Measurements from ENCODE around the gene SMIM11. TPM values are rescaled to one million over a fixed set of nuclear protein-coding genes. Genes with fewer than 3 reads are reported as not detected.
"Not testable (repeated sequence)": the region's sequence is repeated elsewhere in the genome, so short reads cannot be mapped to it uniquely, and the experiment has no call there.

The SMIM11 gene, protein sequence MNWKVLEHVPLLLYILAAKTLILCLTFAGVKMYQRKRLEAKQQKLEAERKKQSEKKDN
- total RNA-seq = 28.2 and 29.0 TPM in 2 replicates

GRCh38 chr21:34374940-34375618 lies at the start of gene SMIM11:
TSS of gene SMIM11 (plus strand) at chr21:34375507. CDS start at chr21:34379505, 3,998 bp downstream.
- H3K9me3 Mint-ChIP-seq; H3K4me3 Mint-ChIP-seq (ENCODE audit: low read depth); H3K36me3 Mint-ChIP-seq (ENCODE audit: low read depth); H3K27ac Mint-ChIP-seq; H3K27me3 Mint-ChIP-seq (ENCODE audit: low read depth); DNase-seq (ENCODE audit: low spot score); intact Hi-C loops (cut with micrococcal nuclease); H3K4me1 Mint-ChIP-seq (ENCODE audit: low read depth): not testable (repeated sequence)

DNA sequence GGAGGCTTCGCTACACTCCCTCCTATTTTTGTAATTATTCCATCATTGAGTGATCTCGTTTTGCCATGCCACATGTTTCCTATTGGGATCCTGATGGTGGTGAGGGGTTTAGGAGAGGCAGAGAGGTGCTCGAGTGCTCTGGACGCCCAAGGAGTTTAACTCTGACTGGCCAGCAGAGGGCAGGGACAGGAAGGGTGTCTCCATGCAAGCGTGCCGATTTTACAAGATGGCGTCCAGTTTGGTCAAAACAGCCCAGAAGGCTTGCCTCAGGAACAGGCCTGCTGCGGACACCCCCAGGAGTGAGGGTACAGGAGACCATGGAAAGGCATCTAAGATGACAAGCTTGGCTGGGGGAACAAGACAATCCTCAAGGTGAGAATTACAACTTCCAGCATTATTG lies 45.3 kb upstream of the SMIM11 start:
- no peak overlapping the region for H3K4me3 Mint-ChIP-seq (ENCODE audit: low read depth)
- no peak for DNase-seq (ENCODE audit: low spot score)
- H3K27me3 Mint-ChIP-seq (ENCODE audit: low read depth) = peaks cover 3% of the 10 kb centered on the region
- H3K27ac Mint-ChIP-seq = no peak overlapping the region
- H3K4me1 Mint-ChIP-seq (ENCODE audit: low read depth) = no peaks in the 10 kb centered on the region
- no peaks in the 10 kb centered on the region for H3K9me3 Mint-ChIP-seq
- intact Hi-C loops (cut with micrococcal nuclease) = no loop called here
- no peaks in the 10 kb centered on the region for H3K36me3 Mint-ChIP-seq (ENCODE audit: low read depth)

DNA sequence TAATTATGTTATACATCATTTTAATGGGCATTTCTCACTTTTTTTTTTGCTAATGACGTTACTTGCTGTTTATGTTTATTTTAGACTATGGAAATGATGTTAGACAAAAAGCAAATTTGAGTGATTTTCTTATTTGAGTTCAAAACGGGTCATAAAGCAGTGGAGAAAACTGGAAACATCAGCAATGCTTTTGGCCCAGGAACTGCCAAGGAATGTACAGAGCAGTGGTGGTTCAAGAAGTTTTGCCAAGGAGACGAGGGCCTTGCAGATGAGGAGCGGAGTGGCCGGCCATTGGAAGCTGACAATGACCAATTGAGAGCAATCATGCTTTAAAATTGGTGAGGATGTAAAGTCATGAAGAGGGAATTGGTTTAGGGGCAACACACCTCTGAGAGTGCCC lies 43.6 kb upstream of the SMIM11 start:
- H3K4me1 Mint-ChIP-seq (ENCODE audit: low read depth) = no peaks in the 10 kb centered on the region
- H3K27me3 Mint-ChIP-seq (ENCODE audit: low read depth) = peaks cover 3% of the 10 kb centered on the region
- no peak overlapping the region for H3K27ac Mint-ChIP-seq
- no peak overlapping the region for H3K4me3 Mint-ChIP-seq (ENCODE audit: low read depth)
- no peaks in the 10 kb centered on the region for H3K36me3 Mint-ChIP-seq (ENCODE audit: low read depth)
- intact Hi-C loops (cut with micrococcal nuclease) = no loop called here
- no peak for DNase-seq (ENCODE audit: low spot score)
- no peaks in the 10 kb centered on the region for H3K9me3 Mint-ChIP-seq

DNA sequence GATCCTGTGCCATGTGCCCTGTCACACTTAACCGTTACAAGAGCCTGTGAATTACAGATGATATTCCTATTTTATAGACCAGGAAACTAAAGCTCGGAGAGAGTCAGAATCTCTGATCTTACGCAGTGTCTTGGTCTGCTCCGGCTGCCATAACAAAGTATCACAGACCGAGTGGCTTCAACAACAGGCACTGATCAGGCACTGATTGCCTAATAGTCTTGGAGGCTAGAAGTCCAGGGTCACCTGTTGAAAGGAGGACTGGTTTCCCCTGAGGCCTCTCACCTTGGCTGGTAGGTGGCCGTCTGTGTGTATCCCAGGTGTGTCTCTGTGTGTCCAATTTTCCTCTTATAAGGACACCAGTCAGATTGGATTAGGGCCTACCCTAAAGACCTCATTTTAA lies 43.0 kb upstream of the SMIM11 start:
- intact Hi-C loops (cut with micrococcal nuclease) = no loop called here
- peaks cover 3% of the 10 kb centered on the region for H3K27me3 Mint-ChIP-seq (ENCODE audit: low read depth)
- H3K36me3 Mint-ChIP-seq (ENCODE audit: low read depth) = no peaks in the 10 kb centered on the region
- no peak overlapping the region for H3K4me3 Mint-ChIP-seq (ENCODE audit: low read depth)
- no peak for DNase-seq (ENCODE audit: low spot score)
- no peak overlapping the region for H3K27ac Mint-ChIP-seq
- H3K4me1 Mint-ChIP-seq (ENCODE audit: low read depth) = no peaks in the 10 kb centered on the region
- H3K9me3 Mint-ChIP-seq = no peaks in the 10 kb centered on the region

DNA sequence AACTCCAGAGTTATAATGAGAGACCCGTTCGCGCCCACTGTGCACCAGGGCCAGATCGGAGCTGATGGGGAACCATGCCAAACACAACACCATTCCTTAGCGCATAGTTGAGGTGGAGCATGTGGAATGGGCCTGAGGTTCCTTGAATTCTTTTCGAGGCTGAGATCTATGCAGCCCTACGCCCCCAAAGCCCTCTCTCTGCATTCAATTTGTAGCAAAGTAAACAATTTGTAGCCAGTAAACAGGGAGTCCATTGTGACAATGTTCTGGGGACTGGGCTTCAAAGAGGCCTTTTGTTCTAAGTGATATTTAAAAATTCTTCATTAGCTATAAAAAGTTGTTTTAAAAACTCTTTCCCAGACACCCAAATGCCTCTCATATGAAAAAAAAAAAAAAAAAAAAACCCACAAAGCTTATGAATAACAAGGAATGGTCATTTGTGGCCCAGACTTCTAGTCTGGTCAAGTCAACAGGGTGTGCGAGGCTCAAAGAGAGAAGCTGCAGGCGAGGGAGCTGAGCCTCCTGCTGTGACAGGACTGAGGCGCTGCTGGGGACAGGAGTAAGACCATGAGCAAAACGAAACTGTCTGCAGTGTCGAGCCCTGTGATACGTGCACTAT lies 42.1 kb upstream of the SMIM11 start:
- Mint-ChIP-seq H3K27me3 (ENCODE audit: low read depth) (no peaks in the 10 kb centered on the region), H3K9me3 (no peaks in the 10 kb centered on the region), H3K4me1 (ENCODE audit: low read depth) (peaks cover 6% of the 10 kb centered on the region), H3K27ac (no peak overlapping the region), H3K36me3 (ENCODE audit: low read depth) (no peaks in the 10 kb centered on the region), H3K4me3 (ENCODE audit: low read depth) (no peak overlapping the region)
- intact Hi-C loops (cut with micrococcal nuclease) = no loop called here
- no peak for DNase-seq (ENCODE audit: low spot score)

DNA sequence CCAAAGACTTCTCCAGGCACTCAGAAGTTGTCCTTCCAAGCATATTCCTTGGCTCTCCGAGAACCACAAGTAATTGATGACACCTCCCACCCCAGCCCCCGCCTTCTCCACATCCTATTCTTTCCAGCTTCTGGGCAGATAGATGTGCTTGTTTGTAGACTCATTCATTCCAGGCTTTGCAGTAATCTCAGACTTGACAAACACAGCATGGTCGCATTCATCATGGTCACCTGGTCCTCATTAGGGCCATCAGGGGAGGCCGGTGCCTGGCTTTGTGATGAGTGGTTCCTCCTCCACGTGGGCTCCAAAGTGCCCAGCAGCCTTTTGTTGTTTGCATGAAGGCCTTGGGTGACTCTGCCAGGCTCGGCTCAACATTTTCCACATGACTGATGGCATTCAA lies 40.0 kb upstream of the SMIM11 start:
- no peak overlapping the region for H3K4me3 Mint-ChIP-seq (ENCODE audit: low read depth)
- peaks cover 12% of the 10 kb centered on the region for H3K4me1 Mint-ChIP-seq (ENCODE audit: low read depth)
- H3K27me3 Mint-ChIP-seq (ENCODE audit: low read depth) = peaks cover 2% of the 10 kb centered on the region
- intact Hi-C loops (cut with micrococcal nuclease) = no loop called here
- DNase-seq (ENCODE audit: low spot score) = no peak
- H3K27ac Mint-ChIP-seq = no peak overlapping the region
- H3K9me3 Mint-ChIP-seq = no peaks in the 10 kb centered on the region
- no peaks in the 10 kb centered on the region for H3K36me3 Mint-ChIP-seq (ENCODE audit: low read depth)

DNA sequence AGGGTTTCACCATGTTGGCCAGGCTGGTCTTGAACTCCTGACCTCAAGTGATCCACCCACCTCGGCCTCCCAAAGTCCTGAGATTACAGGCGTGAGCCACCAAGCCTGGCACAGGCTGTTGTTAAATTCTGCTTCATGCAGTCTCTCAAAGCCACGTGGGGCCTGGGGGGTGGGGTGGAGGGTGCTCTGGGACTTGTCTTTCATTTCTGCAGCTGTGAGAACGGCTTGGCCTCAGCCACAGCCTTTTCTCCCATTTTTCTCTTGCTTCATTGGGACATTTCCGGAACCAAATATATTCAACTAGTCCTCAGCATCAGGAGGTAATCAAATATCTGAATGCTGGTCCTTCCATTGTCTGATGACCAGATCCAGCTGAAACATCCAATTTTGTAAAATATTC lies 39.1 kb upstream of the SMIM11 start:
- intact Hi-C loops (cut with micrococcal nuclease) = no loop called here
- Mint-ChIP-seq H3K9me3 (no peaks in the 10 kb centered on the region), H3K36me3 (ENCODE audit: low read depth) (no peaks in the 10 kb centered on the region), H3K4me1 (ENCODE audit: low read depth) (peaks cover 16% of the 10 kb centered on the region), H3K27me3 (ENCODE audit: low read depth) (peaks cover 2% of the 10 kb centered on the region), H3K4me3 (ENCODE audit: low read depth) (no peak overlapping the region), H3K27ac (no peak overlapping the region)
- DNase-seq (ENCODE audit: low spot score) = no peak

GRCh38 chr21:34336756-34337391 lies 38.4 kb upstream of the SMIM11 start:
- Mint-ChIP-seq H3K27me3 (ENCODE audit: low read depth) (peaks cover 2% of the 10 kb centered on the region), H3K9me3 (no peaks in the 10 kb centered on the region), H3K4me1 (ENCODE audit: low read depth) (peaks cover 16% of the 10 kb centered on the region), H3K27ac (no peak overlapping the region), H3K4me3 (ENCODE audit: low read depth) (no peak overlapping the region), H3K36me3 (ENCODE audit: low read depth) (no peaks in the 10 kb centered on the region)
- intact Hi-C loops (cut with micrococcal nuclease) = no loop called here
- DNase-seq (ENCODE audit: low spot score) = no peak

DNA sequence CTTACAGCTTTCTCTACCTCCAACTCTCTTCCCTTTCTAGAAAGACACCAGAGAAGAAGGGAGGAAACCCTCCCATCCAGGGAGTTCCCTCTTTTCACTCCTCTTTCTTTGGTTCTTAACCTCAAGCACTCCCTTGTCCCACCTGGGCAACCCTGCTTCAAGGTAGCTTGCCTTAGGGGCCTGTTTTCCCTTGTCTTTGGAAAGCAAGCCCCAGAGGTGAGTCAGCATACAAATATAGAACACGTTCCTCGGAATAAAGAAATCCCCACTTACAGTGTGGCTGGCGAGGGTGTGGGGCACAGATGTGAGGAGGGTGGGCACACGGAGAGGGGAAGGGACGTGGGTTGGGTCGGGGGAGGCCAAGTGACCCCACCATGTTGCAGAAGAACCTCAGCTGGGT lies 37.6 kb upstream of the SMIM11 start:
- intact Hi-C loops (cut with micrococcal nuclease) = no loop called here
- H3K27me3 Mint-ChIP-seq (ENCODE audit: low read depth) = peaks cover 2% of the 10 kb centered on the region
- DNase-seq (ENCODE audit: low spot score) = no peak
- peaks cover 16% of the 10 kb centered on the region for H3K4me1 Mint-ChIP-seq (ENCODE audit: low read depth)
- no peak overlapping the region for H3K4me3 Mint-ChIP-seq (ENCODE audit: low read depth)
- no peaks in the 10 kb centered on the region for H3K36me3 Mint-ChIP-seq (ENCODE audit: low read depth)
- H3K27ac Mint-ChIP-seq = no peak overlapping the region
- no peaks in the 10 kb centered on the region for H3K9me3 Mint-ChIP-seq

DNA sequence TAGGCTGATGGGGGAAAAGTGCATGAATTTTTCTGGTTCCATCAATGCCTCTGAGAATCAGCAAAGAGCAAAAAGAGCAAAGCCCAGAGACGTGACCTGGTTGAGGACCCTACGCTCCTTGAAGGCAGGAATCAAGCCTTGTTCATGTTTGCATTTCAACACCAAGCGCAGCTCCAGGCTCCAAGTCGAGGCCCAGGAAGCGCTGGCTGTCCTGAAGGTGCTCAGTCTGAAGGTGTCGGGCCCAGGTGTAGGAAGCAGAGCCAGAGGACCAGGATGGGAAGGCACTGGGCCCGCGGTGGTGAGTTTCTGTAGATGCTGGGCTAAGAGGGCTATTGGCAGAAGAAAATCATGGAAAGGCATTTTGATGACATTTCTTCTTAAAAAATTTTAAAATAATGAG lies 37.1 kb upstream of the SMIM11 start:
- Mint-ChIP-seq H3K9me3 (no peaks in the 10 kb centered on the region), H3K4me1 (ENCODE audit: low read depth) (peaks cover 16% of the 10 kb centered on the region), H3K4me3 (ENCODE audit: low read depth) (no peak overlapping the region), H3K36me3 (ENCODE audit: low read depth) (no peaks in the 10 kb centered on the region), H3K27me3 (ENCODE audit: low read depth) (peaks cover 2% of the 10 kb centered on the region), H3K27ac (no peak overlapping the region)
- intact Hi-C loops (cut with micrococcal nuclease) = no loop called here
- no peak for DNase-seq (ENCODE audit: low spot score)

DNA sequence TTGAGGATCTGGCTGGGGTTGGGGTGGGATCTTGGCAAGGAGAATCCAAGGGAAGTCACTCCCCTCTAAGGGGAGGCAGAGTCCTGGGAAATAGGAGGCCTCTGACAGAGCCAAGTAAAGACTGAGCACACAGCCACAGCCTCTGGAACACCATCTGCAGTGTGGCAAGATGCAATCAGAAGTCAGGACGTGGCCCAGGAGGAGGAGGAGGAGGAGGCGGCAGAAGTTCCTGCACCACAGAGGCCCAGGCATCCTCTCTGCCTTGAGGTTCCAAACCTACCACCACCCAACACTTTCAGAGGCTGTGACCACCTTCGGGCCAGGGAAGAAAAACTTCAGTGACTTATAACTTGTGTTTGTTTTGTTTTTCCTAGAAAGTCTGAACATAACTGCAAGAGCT lies 35.2 kb upstream of the SMIM11 start:
- H3K36me3 Mint-ChIP-seq (ENCODE audit: low read depth) = no peaks in the 10 kb centered on the region
- DNase-seq (ENCODE audit: low spot score) = no peak
- H3K27me3 Mint-ChIP-seq (ENCODE audit: low read depth) = peaks cover 2% of the 10 kb centered on the region
- peaks cover 16% of the 10 kb centered on the region for H3K4me1 Mint-ChIP-seq (ENCODE audit: low read depth)
- H3K27ac Mint-ChIP-seq = peak overlapping the region; percentile 1
- intact Hi-C loops (cut with micrococcal nuclease) = loop anchor here (5.0 kb wide), 1 partner anchor 208 kb away; no protein-coding TSS in a partner anchor
- no peak overlapping the region for H3K4me3 Mint-ChIP-seq (ENCODE audit: low read depth)
- no peaks in the 10 kb centered on the region for H3K9me3 Mint-ChIP-seq

DNA sequence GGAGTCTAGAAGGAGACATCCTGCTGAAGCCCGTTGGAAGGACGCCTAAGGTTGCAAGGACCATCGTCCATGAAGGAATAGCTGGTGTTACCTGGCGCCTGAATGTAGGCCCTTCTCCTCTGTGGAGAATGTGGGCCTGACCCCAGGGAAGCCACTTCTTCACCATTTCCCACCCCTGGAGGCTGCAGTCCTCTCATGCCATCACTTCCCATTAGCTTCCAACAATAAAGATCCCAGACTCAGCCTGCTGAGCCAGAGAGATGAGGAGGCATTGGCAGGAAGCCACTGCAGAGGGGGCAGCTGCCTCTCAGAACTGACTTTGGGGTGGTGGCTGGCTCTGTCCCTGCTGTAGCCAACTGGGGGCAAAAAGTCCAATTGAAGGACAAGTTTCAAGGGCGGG lies 32.8 kb upstream of the SMIM11 start:
- no peak for DNase-seq (ENCODE audit: low spot score)
- no peak overlapping the region for H3K27ac Mint-ChIP-seq
- no peaks in the 10 kb centered on the region for H3K36me3 Mint-ChIP-seq (ENCODE audit: low read depth)
- peaks cover 20% of the 10 kb centered on the region for H3K4me1 Mint-ChIP-seq (ENCODE audit: low read depth)
- no peak overlapping the region for H3K4me3 Mint-ChIP-seq (ENCODE audit: low read depth)
- H3K27me3 Mint-ChIP-seq (ENCODE audit: low read depth) = peaks cover 3% of the 10 kb centered on the region
- H3K9me3 Mint-ChIP-seq = no peaks in the 10 kb centered on the region
- intact Hi-C loops (cut with micrococcal nuclease) = loop anchor here (5.0 kb wide), 1 partner anchor 210 kb away; no protein-coding TSS in a partner anchor

DNA sequence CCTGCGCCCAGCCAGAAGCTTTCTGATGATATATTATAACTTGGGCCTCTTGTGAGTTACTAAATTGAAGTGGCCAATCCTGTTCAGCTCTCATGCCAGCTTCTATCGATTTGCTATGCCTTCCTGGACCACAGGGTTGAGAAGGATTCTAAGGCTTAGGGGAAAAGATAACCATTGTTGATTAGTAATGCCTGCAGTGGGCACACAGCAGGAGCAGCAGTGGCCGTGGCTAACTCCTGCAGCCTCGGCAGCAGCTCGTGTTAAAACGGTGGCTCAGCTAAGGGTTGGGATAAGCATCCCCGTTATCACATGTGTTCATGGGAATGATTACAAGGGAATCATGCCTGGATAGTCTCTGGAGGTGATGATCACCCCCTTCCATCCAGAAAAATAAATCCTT lies 32.0 kb upstream of the SMIM11 start:
- Mint-ChIP-seq H3K36me3 (ENCODE audit: low read depth) (no peaks in the 10 kb centered on the region), H3K4me1 (ENCODE audit: low read depth) (peaks cover 15% of the 10 kb centered on the region), H3K27ac (no peak overlapping the region), H3K9me3 (no peaks in the 10 kb centered on the region), H3K27me3 (ENCODE audit: low read depth) (peaks cover 3% of the 10 kb centered on the region), H3K4me3 (ENCODE audit: low read depth) (no peak overlapping the region)
- DNase-seq (ENCODE audit: low spot score) = no peak
- intact Hi-C loops (cut with micrococcal nuclease) = loop anchor here (5.0 kb wide), 1 partner anchor 211 kb away; no protein-coding TSS in a partner anchor
